Kidney epithelial cell (primary cell): ENCODE measurements around the gene PLEKHA8. TPM values are rescaled to one million over a fixed set of nuclear protein-coding genes. Genes with fewer than 3 reads are reported as not detected.

Source experiments
- DNase-seq: peaks from one replicate; pipeline ENCODE4 v3.0.0-alpha.2; 2010; ENCODE audit warnings: low read depth
- H3K27me3 ChIP-seq: 2 replicates; pipeline ENCODE4 v1.6.0; 2011; ENCODE audit warnings: low read length; ENCODE audit not compliant: control insufficient read depth, insufficient read depth
- H3K36me3 ChIP-seq: 2 replicates; pipeline ENCODE4 v1.5.1; 2011; ENCODE audit warnings: low read length; ENCODE audit not compliant: control insufficient read depth, insufficient read depth
- H3K4me3 ChIP-seq: 2 replicates; pipeline ENCODE4 v1.5.1; 2011; ENCODE audit warnings: low read depth, mild to moderate bottlenecking, control low read depth, low read length
- CTCF ChIP-seq: IDR thresholded peaks from 2 replicates; pipeline ENCODE4 v1.5.1; 2011; ENCODE audit warnings: mild to moderate bottlenecking, moderate library complexity, low read length, control low read depth, inconsistent platforms; ENCODE audit not compliant: insufficient read depth, poor library complexity, severe bottlenecking
- total RNA-seq: library from RNA; depleted of rRNA; stranded (reverse); fragments of >200 nt; gene quantifications from 2 replicates; pipeline ENCODE4 v1.2.3, GENCODE V29; 2015

PLEKHA8 gene
- total RNA-seq, 1 donor from 2014 or later = 22.7 TPM

GRCh38 chr7:30026229-30027064, 1.8 kb upstream of the PLEKHA8 start, which contains the start of gene FKBP14:
Gene FKBP14 (minus strand): TSS chr7:30026702. CDS start chr7:30026508, 194 bp downstream.
- DNase-seq = peak; percentile 98
- Histone ChIP-seq H3K27me3 (no peaks in the 10 kb centered on the region), H3K4me3 (peak within 1 kb of the TSS; percentile 77), H3K36me3 (no peaks in the 10 kb centered on the region)
- TF ChIP-seq CTCF = no peak

GRCh38 chr7:30027065-30027456, 1.2 kb upstream of the PLEKHA8 start:
- peak overlapping the region; percentile 77 for H3K4me3 ChIP-seq
- no peaks in the 10 kb centered on the region for H3K36me3 ChIP-seq
- DNase-seq = peak; percentile 62
- no peak for TF ChIP-seq CTCF
- no peaks in the 10 kb centered on the region for H3K27me3 ChIP-seq

- Histone ChIP-seq H3K4me3 (peak overlapping the region; percentile 77), H3K27me3 (no peaks in the 10 kb centered on the region), H3K36me3 (no peaks in the 10 kb centered on the region)
- TF ChIP-seq CTCF = no peak
- DNase-seq = no peak
These were observed 434 bp upstream of the PLEKHA8 start for GRCh38 chr7:30027740-30028215.

GRCh38 chr7:30028749-30029635, 780 bp downstream of the PLEKHA8 start:
- TF ChIP-seq CTCF = no peak
- Histone ChIP-seq H3K36me3 (no peaks in the 10 kb centered on the region), H3K27me3 (no peaks in the 10 kb centered on the region), H3K4me3 (peak overlapping the region; percentile 77)
- DNase-seq = no peak

- TF ChIP-seq CTCF = peak; percentile 9
- no peak for DNase-seq
- Histone ChIP-seq H3K36me3 (no peaks in the 10 kb centered on the region), H3K27me3 (no peaks in the 10 kb centered on the region), H3K4me3 (peak overlapping the region; percentile 77)
These were observed 1.5 kb downstream of the PLEKHA8 start for GRCh38 chr7:30029696-30030095.
